ENCODE data around the gene GOLGA6L2. TPM values are rescaled to one million over a fixed set of nuclear protein-coding genes. Genes with fewer than 3 reads are reported as not detected.

GOLGA6L2 gene
- total RNA-seq, 4 donors from 2014 or later: not detected

GRCh38 chr15:23424111-23424904, 22.7 kb downstream of the GOLGA6L2 start:
- H3K4me1 ChIP-seq: no peaks in the 10 kb centered on the region
- no peaks in the 10 kb centered on the region for H3K9me3 ChIP-seq
- no peak overlapping the region for H3K27ac ChIP-seq
- TF ChIP-seq POLR2A (IDR thresholded peaks at IDR 0.05) (no peak), CTCF (IDR thresholded peaks at IDR 0.05 in 4 of 5, conservative IDR thresholded peaks at IDR 0.05 in 1 of 5) (no peak)
- H3K27me3 ChIP-seq: no peaks in the 10 kb centered on the region
- no peak for ATAC-seq
- in situ Hi-C loops (cut with MboI; ENCODE audit: low sequenced_read_pairs in 4 of 4) (no loop called here), intact Hi-C loops (cut with DNase I; ENCODE audit: low total_unique reads) (no loop called here)
- no peak for DNase-seq
- no peaks in the 10 kb centered on the region for H3K36me3 ChIP-seq
- H3K4me3 ChIP-seq: no peak overlapping the region

DNA sequence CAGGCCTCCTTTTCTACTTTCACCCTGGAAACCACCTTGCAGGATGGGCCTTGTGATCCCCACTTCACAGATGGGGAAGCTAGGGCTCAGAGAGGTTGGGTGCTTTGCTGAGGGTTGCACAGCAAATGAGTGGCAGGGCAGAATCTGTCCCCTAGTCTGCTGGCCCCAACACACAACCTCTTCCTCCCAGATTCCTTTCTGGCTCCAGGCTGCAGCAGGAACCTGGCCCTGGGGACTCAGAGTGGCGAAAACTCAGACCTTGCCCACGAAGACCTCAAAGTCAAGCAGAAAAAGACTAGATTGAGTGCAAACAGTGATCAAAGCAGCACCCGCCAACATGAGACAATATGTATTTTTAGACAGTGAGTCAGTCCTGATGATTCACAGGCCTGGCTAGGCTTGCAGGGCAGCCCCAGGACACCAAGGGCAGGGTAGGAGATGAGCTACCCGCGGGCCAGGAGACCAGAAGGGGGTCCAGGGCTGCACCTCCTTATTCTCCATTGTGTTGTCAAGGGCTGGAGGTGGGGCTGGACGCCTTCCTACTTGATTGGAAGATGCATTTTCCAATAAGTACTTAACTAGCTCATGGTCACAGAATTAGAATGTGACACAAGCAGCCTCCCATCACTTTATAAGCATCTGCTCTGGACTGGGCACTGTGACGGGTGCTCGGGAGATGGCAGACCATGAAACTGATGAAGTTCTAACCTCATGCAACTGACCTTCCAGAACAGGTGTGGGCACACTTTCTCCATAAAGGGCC, 23.9 kb downstream of the GOLGA6L2 start:
- ATAC-seq (peak; percentile 99 to 100), DNase-seq (peak in 1 of 2 donors; percentile 22)
- H3K27me3 ChIP-seq: no peaks in the 10 kb centered on the region
- intact Hi-C loops (cut with DNase I; ENCODE audit: low total_unique reads): no loop called here
- H3K27ac ChIP-seq: no peak overlapping the region
- no peaks in the 10 kb centered on the region for H3K9me3 ChIP-seq
- in situ Hi-C loops (cut with MboI; ENCODE audit: low sequenced_read_pairs in 4 of 4): no loop called here
- H3K36me3 ChIP-seq: no peaks in the 10 kb centered on the region
- TF ChIP-seq CTCF (IDR thresholded peaks at IDR 0.05 in 4 of 5, conservative IDR thresholded peaks at IDR 0.05 in 1 of 5): no peak
- TF ChIP-seq POLR2A (IDR thresholded peaks at IDR 0.05): no peak
- H3K4me1 ChIP-seq: no peaks in the 10 kb centered on the region
- no peak overlapping the region for H3K4me3 ChIP-seq

GRCh38 chr15:23422099-23422945, 24.7 kb downstream of the GOLGA6L2 start:
- DNase-seq (no peak), ATAC-seq (no peak)
- Histone ChIP-seq H3K9me3 (no peaks in the 10 kb centered on the region), H3K27me3 (no peaks in the 10 kb centered on the region), H3K27ac (no peak overlapping the region), H3K36me3 (no peaks in the 10 kb centered on the region), H3K4me1 (no peaks in the 10 kb centered on the region), H3K4me3 (no peak overlapping the region)
- in situ Hi-C loops (cut with MboI; ENCODE audit: low sequenced_read_pairs in 4 of 4) (no loop called here), intact Hi-C loops (cut with DNase I; ENCODE audit: low total_unique reads) (no loop called here)
- TF ChIP-seq POLR2A (IDR thresholded peaks at IDR 0.05) (no peak), CTCF (IDR thresholded peaks at IDR 0.05 in 4 of 5, conservative IDR thresholded peaks at IDR 0.05 in 1 of 5) (no peak)

GRCh38 chr15:23420806-23421575, 26.1 kb downstream of the GOLGA6L2 start:
- in situ Hi-C loops (cut with MboI; ENCODE audit: low sequenced_read_pairs in 4 of 4): no loop called here
- no peaks in the 10 kb centered on the region for H3K9me3 ChIP-seq
- DNase-seq: no peak
- H3K27ac ChIP-seq: no peak overlapping the region
- ATAC-seq: no peak
- TF ChIP-seq CTCF (IDR thresholded peaks at IDR 0.05 in 4 of 5, conservative IDR thresholded peaks at IDR 0.05 in 1 of 5): no peak
- TF ChIP-seq POLR2A (IDR thresholded peaks at IDR 0.05): no peak
- H3K4me3 ChIP-seq: no peak overlapping the region
- H3K36me3 ChIP-seq: no peaks in the 10 kb centered on the region
- intact Hi-C loops (cut with DNase I; ENCODE audit: low total_unique reads): no loop called here
- no peaks in the 10 kb centered on the region for H3K4me1 ChIP-seq
- no peaks in the 10 kb centered on the region for H3K27me3 ChIP-seq
